GM23248 (cell line): ENCODE data around the gene DPP6.

Experiments used
- EZH2 ChIP-seq: fragments of 200-600 bp; sonication (generic); IDR thresholded peaks from 2 replicates; pipeline ENCODE4 v1.6.1; 2018; ENCODE audit warnings: antibody characterized with exemption, mild to moderate bottlenecking; ENCODE audit not compliant: insufficient read depth, poor library complexity, severe bottlenecking
- EZH2phosphoT487 ChIP-seq: fragments of 200-600 bp; sonication (generic); IDR thresholded peaks from 2 replicates; pipeline ENCODE4 v1.6.1; 2018; ENCODE audit warnings: antibody characterized with exemption, moderate library complexity, mild to moderate bottlenecking, low read depth; ENCODE audit not compliant: insufficient read depth

DNA sequence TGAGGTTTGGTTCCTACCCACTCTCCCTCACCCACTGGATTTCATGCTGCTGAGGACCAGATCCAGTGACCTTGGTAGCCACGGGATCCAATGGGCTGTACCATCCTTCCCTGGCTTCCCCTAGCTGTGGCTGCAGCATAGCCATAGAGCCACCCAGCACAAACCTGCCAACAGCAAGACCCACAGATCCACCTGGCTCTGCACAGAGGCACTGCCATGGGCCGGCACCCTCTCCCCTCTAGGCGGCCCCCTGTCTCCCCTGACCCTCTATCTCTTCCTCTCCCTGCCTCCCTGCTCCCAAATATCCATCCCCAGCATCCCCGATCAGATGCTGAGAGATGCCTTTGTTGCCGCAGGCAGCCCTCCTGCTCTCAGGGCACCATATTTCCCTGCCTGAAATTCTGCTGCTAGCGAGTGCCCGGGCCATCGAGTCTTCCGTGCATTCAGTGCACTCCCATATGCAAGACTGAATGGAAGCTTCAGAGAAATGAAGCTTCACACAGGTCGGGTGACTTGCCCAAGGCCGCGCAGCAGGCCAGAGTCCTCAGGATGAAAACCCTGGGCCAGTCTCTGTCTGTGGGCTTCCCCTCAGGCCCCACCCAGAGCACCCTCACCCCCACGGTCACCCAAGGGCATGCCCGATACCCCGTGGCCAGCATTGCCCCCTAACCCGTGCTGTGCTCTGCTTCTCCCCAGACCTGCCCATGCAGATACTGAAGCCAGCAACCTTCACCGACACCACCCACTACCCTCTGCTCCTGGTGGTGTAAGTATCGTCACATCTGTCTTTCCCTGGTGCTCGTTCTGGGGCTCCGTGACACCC lies 819.9 kb downstream of the DPP6 start:
- TF ChIP-seq EZH2 (no peak), EZH2phosphoT487 (no peak)
